GM18498 (cell line): ENCODE results near the gene MARK3.
A peak's percentile ranks its signal among the peaks of the same experiment; 100 is the strongest.
"Not testable (repeated sequence)": the region's sequence is repeated elsewhere in the genome, so short reads cannot be mapped to it uniquely, and the experiment has no call there.

Experiments
- ATAC-seq: cut with Tn5 transposase; IDR thresholded peaks from one replicate; pipeline ENCODE4 v1.9.1; 2021; ENCODE audit warnings: mild to moderate bottlenecking, moderate library complexity; ENCODE audit not compliant: unreplicated experiment

Gene MARK3

DNA sequence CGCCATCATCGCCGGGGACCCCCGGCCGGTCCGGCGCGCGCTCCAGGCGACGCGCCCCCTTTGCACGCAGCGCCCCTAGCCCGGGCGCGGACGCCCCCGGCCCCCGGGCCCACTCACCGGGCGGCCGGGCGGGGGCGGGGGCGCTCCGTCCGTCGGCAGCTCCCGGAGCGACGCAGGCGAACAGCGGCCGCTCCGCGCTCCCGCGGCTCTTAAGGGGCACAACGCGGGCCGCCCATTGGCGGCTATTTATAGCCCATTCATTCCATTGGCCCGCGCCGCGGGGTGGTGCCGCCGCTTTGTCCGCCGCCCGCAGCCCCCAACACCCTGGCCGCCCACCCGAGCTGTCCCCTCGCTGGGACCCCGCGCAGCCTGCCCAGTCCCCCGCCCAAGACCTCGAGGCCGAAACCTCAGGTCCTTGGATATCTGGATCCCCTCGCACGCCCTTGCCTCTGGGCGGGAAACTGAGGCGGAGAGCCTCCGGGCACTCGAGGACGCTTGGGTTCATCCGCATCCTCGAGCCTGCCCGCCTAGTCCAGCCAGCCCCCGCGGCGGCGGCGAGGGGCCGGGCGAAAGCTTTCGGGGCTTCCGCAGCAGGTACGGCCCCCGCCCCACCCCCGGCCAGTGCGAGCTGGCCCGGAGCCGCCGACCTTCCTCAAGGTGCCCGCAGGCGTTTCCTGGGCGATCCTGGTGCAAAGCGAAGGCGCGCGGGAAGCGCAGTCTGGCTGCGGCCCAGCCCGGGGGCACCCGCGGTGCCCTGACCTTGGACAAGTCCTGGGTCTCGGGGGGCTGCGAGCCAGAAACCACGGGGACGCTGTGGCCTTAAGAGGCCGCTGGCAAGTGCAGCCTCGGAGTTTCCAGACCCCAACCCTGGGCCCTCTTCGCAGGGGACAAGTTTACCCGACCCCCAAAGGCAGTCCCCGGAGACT, 137.7 kb downstream of the MARK3 start, which contains the start of gene CKB:
Gene CKB (minus strand): TSS at position 182 of the 926 bp plus-strand sequence. CDS start 337 bp downstream, outside the sequence.
- no peak for ATAC-seq

DNA sequence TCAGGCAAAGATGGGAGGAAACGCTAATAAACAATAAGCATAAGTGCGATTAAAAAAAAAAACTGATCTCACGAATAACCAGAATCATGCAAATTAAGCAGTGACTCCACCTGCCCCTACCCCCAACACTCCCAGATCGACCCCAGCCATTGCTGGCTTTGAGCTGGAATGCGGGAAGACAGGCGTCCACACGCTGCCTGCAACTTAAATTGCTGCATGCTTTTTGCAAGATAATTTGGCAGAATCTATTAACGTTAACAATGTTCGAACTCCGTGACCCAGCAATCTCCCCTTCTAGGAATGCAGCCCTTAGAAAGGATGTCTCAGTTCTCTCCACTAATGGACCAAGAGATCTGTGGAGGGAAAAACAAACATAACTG, 138.3 kb downstream of the MARK3 start:
- no peak for ATAC-seq

- no peak for ATAC-seq
These were observed 139.1 kb downstream of the MARK3 start for GRCh38 chr14:103524002-103524935.

GRCh38 chr14:103525430-103526246, 140.4 kb downstream of the MARK3 start:
- ATAC-seq, result not testable (repeated sequence)

DNA sequence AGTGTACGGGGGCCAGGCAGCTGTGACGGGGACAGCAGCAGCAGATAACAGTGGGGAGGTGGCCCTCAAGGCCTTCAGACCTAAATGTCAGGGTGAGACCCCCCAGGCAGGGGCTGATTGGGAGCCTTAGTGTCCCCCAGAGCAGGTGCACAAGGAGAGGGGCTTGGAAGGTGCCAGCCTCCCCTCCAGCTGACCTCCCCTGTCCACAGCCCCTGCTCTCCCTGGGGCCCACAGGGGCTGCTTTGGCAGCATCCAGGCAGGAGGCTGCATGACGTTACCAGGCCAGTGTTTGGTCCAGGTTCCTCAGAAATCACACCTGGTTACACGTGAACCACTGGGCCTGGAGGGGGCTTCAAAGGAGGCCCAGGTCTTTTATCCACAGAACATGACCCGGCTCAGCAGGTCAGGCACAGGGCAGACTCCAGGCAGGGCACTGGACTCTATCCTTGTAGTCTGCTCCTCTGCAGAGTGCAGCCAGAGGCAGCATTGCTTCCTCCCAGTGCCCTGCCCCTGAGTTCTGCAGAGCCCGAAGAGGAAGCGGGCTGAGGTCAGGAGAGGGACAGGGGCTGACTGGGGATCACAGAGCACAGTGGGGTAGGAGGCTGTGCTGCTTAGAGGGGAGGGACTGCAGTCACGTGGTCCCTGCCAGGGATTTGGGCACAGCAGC, 141.2 kb downstream of the MARK3 start:
- ATAC-seq, result no peak

DNA sequence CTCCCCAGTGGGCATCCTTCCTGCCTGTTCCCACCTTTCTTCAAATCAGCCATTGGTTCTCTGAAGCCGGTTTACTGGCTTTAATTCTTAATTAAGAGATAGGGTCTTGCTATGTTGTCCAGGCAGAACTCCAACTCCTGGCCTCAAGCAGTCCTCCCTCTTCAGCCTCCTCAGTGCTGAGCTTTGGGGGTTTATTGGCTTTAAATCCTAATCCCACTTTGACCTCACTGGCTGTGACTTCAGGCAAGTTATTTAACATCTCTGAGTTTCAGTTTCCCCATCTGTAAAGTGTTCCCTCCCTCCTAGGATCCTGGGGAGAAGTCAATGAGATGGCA, 141.7 kb downstream of the MARK3 start:
- ATAC-seq, result no peak

GRCh38 chr14:103527408-103528145, 142.4 kb downstream of the MARK3 start:
- peak; percentile 42 for ATAC-seq

DNA sequence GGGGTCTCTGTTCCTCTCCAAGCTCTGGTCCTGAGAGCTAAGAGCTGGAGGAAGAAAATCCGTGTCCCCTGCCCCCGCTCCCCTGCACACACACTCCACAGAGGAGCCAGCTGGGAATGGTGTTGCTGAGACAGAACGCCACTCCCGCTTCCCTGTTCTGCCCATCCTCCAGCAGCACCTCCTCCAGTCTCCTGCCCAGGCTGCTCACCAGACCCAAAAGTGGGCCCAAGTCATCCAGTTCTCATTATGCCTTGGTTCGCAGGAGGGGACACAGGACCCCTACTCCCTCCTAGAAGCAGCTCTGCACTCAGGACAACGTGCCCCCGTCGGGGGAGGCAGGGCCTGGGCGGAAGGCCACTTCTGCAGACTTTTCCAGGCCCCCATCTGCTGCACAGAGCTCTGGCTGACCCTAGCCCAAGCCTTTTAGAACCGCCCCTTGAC, 143.0 kb downstream of the MARK3 start:
- no peak for ATAC-seq

DNA sequence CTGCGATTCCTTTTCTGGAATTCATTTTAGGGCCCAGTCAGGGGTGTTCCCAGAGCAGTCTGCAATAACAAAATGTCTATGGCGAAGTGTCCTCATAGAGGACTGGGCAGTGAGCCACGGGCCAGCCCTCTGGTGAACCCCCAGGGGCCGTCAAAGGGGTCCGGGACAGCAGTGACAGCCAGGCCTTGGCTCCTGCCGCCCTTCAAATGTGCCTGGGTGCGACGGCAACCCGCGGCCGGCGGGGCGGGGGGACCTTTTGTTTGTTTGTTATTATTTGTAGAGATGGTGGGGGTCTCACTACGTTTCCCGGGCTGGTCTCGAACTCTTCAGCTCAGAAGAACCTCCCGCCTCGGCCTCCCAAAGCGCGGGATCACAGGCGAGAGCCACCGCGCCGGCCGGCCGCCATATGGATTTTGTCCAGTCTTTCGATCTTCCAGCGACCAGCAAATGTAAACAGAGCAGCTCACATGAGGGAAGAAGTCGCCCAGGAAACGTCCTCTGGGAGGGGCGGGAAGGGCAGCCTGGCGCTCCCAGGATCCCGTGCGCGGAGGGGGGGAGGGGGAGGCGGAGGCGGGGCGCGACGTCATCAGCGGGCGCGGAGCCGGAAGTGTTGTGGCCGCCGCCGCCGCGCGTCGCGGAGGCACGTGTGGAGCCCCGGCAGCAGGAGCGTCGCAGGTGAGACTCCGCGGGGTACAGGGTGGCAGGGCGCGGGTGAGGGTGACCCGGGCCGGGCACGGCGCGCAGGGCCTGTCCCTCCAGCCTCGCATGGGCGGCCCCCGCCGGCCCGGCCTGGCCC, 143.6 kb downstream of the MARK3 start, which contains the start of gene TRMT61A:
Gene TRMT61A (plus strand): TSS at position 610 of the 796 bp plus-strand sequence. CDS start 783 bp downstream, outside the sequence.
- ATAC-seq, result peak; percentile 50

DNA sequence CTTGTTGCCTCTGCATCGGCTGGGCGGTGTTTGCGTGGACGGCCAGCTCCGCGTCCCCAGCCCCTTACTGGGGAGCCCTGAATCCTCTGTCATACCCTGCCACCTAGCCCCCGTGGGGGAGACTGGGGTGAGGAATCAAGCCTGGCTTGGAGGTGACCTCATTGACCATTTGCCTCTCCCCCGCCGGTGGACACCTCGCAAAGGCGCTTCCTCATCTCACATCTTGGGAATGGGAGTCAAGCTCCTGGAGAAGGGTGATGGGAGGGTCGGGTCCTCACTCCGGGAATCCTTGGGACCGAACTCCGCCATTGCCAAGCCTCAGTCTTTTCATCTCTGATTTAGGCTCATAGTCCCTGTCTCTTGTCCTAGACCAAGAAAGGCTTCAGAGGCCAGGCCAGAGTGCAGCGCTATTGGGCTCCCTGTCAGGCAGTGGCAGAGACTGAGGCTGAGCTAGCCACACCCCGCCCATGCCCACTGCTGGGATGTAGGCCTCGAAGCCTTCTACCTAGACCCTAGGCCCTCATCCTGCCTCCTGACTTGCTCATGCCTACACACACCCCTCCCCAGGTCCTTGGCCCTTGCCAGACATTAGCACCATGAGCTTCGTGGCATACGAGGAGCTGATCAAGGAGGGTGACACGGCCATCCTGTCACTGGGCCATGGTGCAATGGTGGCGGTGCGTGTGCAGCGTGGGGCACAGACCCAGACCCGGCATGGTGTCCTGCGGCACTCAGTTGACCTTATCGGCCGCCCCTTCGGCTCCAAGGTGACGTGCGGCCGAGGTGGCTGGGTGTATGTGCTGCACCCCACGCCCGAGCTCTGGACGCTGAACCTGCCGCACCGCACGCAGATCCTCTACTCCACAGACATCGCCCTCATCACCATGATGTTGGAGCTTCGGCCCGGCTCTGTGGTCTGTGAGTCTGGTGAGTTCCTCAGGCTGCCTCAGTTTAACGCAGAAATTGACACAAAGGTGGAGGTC, 144.5 kb downstream of the MARK3 start:
- ATAC-seq, result no peak

- no peak for ATAC-seq
These were observed 145.2 kb downstream of the MARK3 start for GRCh38 chr14:103530390-103530789.

- ATAC-seq, result no peak
These were observed 145.6 kb downstream of the MARK3 start for GRCh38 chr14:103530831-103531230.

GRCh38 chr14:103531421-103532215, 146.4 kb downstream of the MARK3 start:
- ATAC-seq, result no peak

DNA sequence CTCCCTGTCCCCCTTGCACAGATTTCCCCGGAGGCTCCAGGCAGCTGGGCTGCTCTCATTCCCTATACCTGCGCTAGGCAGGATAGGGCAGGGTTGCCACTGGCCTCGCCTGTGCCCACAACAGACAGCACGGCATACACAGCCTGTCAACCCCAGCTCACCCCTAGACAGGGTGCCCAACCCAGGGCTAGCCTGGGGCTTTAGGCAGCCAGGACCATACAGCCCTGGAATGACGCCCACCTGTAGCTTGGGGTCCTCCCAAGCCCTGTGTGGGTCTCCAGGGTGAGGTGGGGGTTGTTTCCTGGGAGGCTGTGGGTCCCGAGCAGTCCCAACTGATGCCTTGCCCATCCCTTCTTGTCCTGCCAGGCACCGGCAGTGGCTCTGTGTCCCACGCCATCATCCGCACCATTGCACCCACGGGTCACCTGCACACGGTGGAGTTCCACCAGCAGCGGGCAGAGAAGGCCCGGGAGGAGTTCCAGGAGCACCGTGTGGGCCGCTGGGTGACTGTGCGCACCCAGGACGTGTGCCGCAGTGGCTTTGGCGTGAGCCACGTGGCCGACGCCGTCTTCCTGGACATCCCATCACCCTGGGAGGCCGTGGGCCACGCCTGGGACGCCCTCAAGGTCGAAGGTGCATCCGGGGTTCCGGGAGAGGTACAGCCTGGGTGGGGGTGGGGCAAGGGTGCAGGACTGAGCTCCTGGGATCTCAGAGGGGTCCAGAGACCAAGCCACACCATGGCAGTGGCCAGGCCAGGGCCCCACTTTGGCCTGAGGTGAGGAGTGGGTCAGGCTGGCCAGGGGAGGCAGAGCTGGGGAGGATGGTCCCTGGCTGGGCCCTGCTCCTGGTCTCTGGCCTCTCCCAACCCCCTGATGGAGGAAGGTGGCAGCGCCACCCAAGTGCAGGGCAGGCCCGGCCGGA, 147.3 kb downstream of the MARK3 start:
- no peak for ATAC-seq
